OCI-LY7 (cell line): ENCODE results near the gene KLK7. TPM values are rescaled to one million over a fixed set of nuclear protein-coding genes. Genes with fewer than 3 reads are reported as not detected.

Experiments
- BruUV-seq: library from RNA; stranded (reverse); fragments of 400-500 nt; replicated peaks from 2 replicates; lab custom pipeline; 2021; lab: Mats Ljungman, UMichigan
- CTCF ChIA-PET: fragments of 300-600 bp; sonication (Branson Sonifier 250); formaldehyde crosslinking; loops from one replicate; lab custom pipeline; 2022; ENCODE audit warnings: antibody characterized with exemption; ENCODE audit not compliant: unreplicated experiment; lab: Charles Lee
- POLR2A ChIA-PET: fragments of 300-600 bp; sonication (Branson Sonifier 250); formaldehyde crosslinking; loops from one replicate; lab custom pipeline; 2022; ENCODE audit warnings: antibody characterized with exemption; lab: Charles Lee
- DNase-seq: peaks from one replicate; pipeline ENCODE4 v3.0.0-alpha.2; 2015; ENCODE audit warnings: low spot score
- H2AFZ ChIP-seq: fragments of 200-600 bp; sonication (generic), shearing (Covaris generic); 2 replicates; pipeline ENCODE4 v1.6.1; 2014; ENCODE audit warnings: mild to moderate bottlenecking, antibody characterized with exemption, low read length, moderate library complexity
- H3K27ac ChIP-seq: fragments of 200-600 bp; sonication (generic); 2 replicates; pipeline ENCODE4 v1.5.1; 2014; ENCODE audit warnings: mixed run types, low read depth, mild to moderate bottlenecking, moderate library complexity, low read length, inconsistent platforms; ENCODE audit not compliant: poor library complexity, severe bottlenecking
- H3K36me3 ChIP-seq: fragments of 200-600 bp; sonication (generic); 2 replicates; pipeline ENCODE4 v1.6.1; 2014; ENCODE audit warnings: mild to moderate bottlenecking, antibody characterized with exemption, low read length, moderate library complexity, mixed read lengths; ENCODE audit not compliant: insufficient read depth
- H3K4me1 ChIP-seq: fragments of 200-600 bp; sonication (generic); 2 replicates; pipeline ENCODE4 v1.5.1; 2014; ENCODE audit warnings: mild to moderate bottlenecking, low read length; ENCODE audit not compliant: insufficient read depth, poor library complexity, severe bottlenecking
- H3K4me2 ChIP-seq: fragments of 200-600 bp; sonication (generic); 2 replicates; pipeline ENCODE4 v1.6.1; 2014; ENCODE audit warnings: mild to moderate bottlenecking, low read length
- H3K4me3 ChIP-seq: fragments of 200-600 bp; sonication (generic); 2 replicates; pipeline ENCODE4 v1.5.1; 2014; ENCODE audit warnings: mild to moderate bottlenecking, low read depth, low read length; ENCODE audit not compliant: poor library complexity, severe bottlenecking
- H3K79me2 ChIP-seq: fragments of 200-600 bp; sonication (generic); 2 replicates; pipeline ENCODE4 v1.6.1; 2016; ENCODE audit warnings: low read depth, mild to moderate bottlenecking, low read length, moderate library complexity, mixed read lengths; ENCODE audit not compliant: insufficient read depth
- H3K9me2 ChIP-seq: fragments of 200-600 bp; sonication (generic); 2 replicates; pipeline ENCODE4 v1.6.1; 2016; ENCODE audit warnings: mild to moderate bottlenecking, low read length, mixed read lengths; ENCODE audit not compliant: insufficient read depth
- H3K9me3 ChIP-seq: fragments of 200-600 bp; sonication (generic); 2 replicates; pipeline ENCODE4 v1.6.1; 2014; ENCODE audit warnings: mild to moderate bottlenecking, mixed run types, low read length, mixed read lengths
- H4K20me1 ChIP-seq: fragments of 200-600 bp; sonication (generic); 2 replicates; pipeline ENCODE4 v1.6.1; 2014; ENCODE audit warnings: mild to moderate bottlenecking, antibody characterized with exemption, low read length, moderate library complexity, mixed read lengths; ENCODE audit not compliant: insufficient read depth
- CTCF ChIP-seq: fragments of 200-600 bp; sonication (generic); conservative IDR thresholded peaks from 2 replicates; pipeline ENCODE4 v1.5.1; 2014; ENCODE audit warnings: mild to moderate bottlenecking, antibody characterized with exemption, low read length, moderate library complexity, mixed read lengths
- EZH2phosphoT487 ChIP-seq: fragments of 200-600 bp; sonication (generic); IDR thresholded peaks from 2 replicates; pipeline ENCODE4 v1.6.1; 2018; ENCODE audit warnings: low read depth, borderline replicate concordance, mild to moderate bottlenecking, mixed run types, antibody characterized with exemption, low read length, moderate library complexity, mixed read lengths
- intact Hi-C: fragments of 100-400 bp; cut with micrococcal nuclease; formaldehyde crosslinking; loops from one replicate; pipeline ENCODE4 v1.10.0; 2022; ENCODE audit not compliant: unreplicated experiment
- total RNA-seq, 2 experiments: library from RNA; depleted of rRNA in 1 of 2; stranded (reverse); fragments of >200 nt in 1 of 2; shearing (Covaris generic) in 1 of 2; gene quantifications; 2 replicates each; pipeline ENCODE4 v1.2.3, GENCODE V29; 2014 to 2022

The KLK7 gene
- total RNA-seq, 2 experiments from 2014 or later, result not detected

GRCh38 chr19:51006406-51006805 lies 22.7 kb upstream of the KLK7 start:
- Histone ChIP-seq H2AFZ (no peak overlapping the region), H3K9me3 (no peaks in the 10 kb centered on the region), H3K4me1 (no peaks in the 10 kb centered on the region), H3K36me3 (no peaks in the 10 kb centered on the region), H3K27ac (no peak overlapping the region), H3K79me2 (no peaks in the 10 kb centered on the region), H3K9me2 (no peaks in the 10 kb centered on the region), H4K20me1 (no peaks in the 10 kb centered on the region), H3K4me2 (no peak overlapping the region), H3K4me3 (no peak overlapping the region)
- DNase-seq, result no peak
- ChIA-PET CTCF (no interaction called here), POLR2A (no interaction called here)
- no TSS peak for BruUV-seq
- TF ChIP-seq CTCF (no peak), EZH2phosphoT487 (no peak)
- intact Hi-C loops, result no loop called here

DNA sequence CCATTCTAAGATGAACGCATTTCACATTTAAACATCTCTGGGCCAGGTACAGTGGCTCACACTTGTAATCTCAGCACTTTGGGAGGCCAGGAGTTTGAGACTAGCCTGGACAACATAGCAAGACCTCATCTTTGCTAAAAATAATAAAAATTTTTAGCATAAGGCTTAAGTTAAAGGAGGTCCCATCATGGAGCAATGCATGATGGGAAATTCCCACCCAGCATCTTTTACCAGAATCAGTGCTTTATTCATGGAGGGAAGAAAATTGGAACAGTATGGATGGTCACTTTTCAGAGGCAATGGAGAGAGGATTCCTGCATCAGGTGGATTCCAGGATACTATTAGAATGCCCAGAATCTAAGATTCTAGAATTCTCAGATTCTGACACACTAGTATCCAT lies 21.5 kb upstream of the KLK7 start:
- ChIA-PET CTCF (no interaction called here), POLR2A (no interaction called here)
- H3K9me2 ChIP-seq, result no peaks in the 10 kb centered on the region
- H3K4me3 ChIP-seq, result no peak overlapping the region
- no peaks in the 10 kb centered on the region for H4K20me1 ChIP-seq
- H3K27ac ChIP-seq, result no peak overlapping the region
- no peaks in the 10 kb centered on the region for H3K9me3 ChIP-seq
- H3K4me2 ChIP-seq, result no peak overlapping the region
- no TSS peak for BruUV-seq
- no peak overlapping the region for H2AFZ ChIP-seq
- no peaks in the 10 kb centered on the region for H3K79me2 ChIP-seq
- H3K36me3 ChIP-seq, result no peaks in the 10 kb centered on the region
- no peaks in the 10 kb centered on the region for H3K4me1 ChIP-seq
- intact Hi-C loops, result no loop called here
- TF ChIP-seq CTCF, result no peak
- TF ChIP-seq EZH2phosphoT487, result no peak
- no peak for DNase-seq

DNA sequence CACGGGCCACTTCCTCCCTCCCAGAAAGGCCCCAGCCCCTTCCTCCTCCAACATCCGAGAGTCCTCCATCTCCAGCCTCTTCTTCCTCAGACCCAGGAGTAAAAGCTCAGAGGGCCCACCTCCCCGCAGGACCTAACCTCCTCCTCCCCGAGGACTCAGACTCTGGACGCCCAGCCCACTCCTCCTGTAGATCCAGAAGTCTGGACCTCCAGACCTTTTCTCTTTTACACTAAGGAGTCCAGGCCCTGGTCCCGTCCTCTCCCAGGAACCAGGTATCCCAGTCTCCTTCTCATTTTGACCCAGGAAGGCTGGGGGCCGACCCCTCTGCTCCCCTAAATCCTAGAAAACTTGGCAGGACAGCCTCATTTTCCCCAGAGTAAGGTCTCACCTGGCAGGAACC lies 19.6 kb upstream of the KLK7 start:
- H3K4me2 ChIP-seq, result no peak overlapping the region
- H2AFZ ChIP-seq, result no peak overlapping the region
- H3K27ac ChIP-seq, result no peak overlapping the region
- H3K9me2 ChIP-seq, result no peaks in the 10 kb centered on the region
- intact Hi-C loops, result no loop called here
- no peaks in the 10 kb centered on the region for H3K4me1 ChIP-seq
- BruUV-seq, result no TSS peak
- H3K79me2 ChIP-seq, result no peaks in the 10 kb centered on the region
- TF ChIP-seq EZH2phosphoT487, result no peak
- TF ChIP-seq CTCF, result no peak
- ChIA-PET POLR2A (no interaction called here), CTCF (no interaction called here)
- H4K20me1 ChIP-seq, result no peaks in the 10 kb centered on the region
- no peaks in the 10 kb centered on the region for H3K36me3 ChIP-seq
- no peaks in the 10 kb centered on the region for H3K9me3 ChIP-seq
- no peak for DNase-seq
- H3K4me3 ChIP-seq, result no peak overlapping the region
